HG03354 (cell line): ENCODE results near the gene FSTL5.

ENCODE experiments used
- ATAC-seq: cut with Tn5 transposase; IDR thresholded peaks from one replicate; pipeline ENCODE4 v1.9.1; 2021; ENCODE audit warnings: mild to moderate bottlenecking; ENCODE audit not compliant: unreplicated experiment, poor library complexity, severe bottlenecking

Gene FSTL5

DNA sequence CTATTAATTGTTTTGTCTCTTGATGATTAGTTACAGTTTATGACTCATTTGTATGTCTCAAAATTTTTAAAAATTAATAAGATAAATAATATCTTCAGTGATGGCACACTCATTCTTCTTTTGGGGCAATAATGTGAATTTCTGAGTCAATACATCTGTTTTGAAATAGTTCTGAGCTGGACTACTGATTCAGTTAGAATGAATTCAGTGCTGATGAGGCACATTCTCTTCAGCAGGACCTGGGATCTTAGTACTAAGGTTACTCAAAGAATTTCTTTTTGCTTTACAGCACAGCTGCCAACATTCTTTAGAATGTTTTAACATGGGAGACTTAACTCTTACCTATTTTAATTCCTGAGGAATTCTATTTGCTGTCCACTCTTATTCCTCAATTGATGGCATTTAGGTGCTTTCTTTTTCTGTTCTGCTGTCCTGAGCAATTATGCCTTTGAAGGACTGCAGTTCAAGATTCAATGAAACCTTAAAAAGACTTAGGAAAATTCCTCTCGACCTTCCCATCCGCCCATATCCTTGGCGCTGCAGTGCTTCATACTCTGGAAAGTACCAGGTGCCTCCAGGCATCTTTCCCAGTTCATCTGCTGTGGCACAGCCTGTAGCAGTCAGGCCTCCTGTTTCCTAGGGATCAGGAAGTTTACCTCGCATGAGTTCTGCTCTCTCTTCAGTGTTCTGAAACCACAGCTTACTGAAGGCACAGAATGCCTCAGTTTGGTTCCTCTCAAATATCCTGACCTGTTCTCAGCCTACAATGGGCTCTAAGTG, 213.7 kb downstream of the FSTL5 start:
- ATAC-seq: no peak

DNA sequence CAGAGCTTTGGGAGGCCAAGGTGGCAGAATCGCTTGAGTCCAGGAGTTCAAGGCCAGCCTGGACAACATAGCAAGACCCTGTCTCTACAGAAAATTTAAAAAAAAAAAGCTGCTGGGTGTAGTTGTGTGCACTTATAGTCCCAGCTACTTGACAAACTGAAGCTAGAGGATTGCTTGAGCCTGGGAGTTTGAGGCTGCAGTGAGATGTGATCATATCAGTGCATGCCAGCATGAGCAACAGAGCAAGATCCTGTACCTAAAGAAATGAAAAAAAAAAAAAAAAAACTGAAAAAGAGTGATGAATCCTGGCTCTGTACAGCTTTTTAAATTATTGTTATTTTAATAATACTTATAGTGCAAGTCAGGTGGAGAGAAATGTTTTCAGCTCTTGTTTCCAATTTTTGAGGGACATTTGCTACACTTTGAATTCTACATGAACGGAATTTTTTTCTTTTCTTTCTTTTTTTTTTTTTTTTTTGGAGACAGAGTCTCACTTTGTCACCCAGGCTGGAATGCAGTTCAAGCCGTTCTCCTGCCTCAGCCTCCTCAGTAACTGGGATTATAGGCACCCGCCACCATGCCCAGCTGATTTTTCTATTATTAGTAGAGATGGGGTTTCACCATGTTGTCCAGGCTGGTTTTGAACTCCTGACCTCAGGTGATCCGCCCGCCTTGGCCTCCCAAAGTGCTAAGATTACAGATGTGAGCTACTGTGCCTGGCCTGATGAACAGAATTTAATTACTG, 215.6 kb downstream of the FSTL5 start:
- ATAC-seq: no peak

DNA sequence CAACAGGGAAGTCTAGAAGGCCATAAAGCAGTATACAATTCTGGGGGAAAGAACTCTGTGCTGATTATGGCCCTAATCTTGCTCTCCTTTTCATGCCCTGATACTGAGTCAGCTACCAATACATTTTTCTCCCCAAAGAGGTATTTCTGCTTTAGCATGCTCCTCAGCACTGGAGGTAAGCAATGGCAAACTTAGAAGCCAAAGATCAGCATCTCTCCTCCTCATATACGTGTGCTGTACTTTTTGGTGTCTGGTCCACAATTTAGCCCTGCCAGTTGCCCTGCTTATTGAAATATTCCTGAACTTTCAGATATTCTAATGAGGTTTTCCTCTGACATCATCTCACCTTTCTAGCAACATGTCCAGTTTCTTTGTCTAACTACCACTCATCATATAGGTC, 226.2 kb downstream of the FSTL5 start:
- no peak for ATAC-seq

DNA sequence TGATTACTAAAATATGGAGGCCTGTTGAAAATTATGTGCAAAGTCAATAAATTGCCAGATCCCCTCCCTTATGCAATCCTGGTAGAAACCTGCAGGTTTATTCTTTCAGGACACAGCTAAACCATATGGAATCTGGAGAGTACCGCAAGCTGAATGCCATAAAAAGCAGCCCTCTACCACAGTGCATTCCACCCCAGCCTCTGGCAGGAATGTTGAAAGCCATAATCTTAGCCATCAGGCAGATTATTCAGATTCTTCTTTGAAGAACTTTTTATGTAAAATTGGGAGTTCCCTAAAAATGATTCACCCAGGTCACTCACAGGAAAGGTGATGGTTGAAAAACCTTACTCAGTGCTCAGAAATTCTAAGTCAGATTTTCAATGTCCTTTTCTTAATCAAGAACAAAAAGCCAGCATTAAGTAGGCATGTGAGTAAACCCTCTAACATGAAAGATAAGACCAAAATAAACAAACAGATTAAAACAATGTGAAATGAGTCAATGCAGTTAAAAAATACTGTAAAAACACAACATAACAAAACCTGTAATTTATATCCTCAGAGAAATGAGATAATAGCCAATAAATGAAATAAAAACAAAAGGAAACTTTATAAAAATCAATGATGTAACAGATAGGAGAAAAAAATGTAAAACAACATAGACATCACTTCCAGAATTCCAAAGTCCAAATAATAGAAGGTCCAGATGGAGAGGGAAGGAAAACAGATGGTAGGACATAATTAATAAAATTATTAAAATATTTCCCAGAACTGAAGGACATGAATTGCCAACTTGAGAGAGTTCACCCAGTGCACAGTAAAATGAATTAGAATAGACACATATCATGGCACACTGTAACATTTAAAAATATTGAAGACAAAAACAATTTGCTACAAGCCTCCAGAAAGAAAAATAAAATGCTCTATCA, 226.9 kb downstream of the FSTL5 start:
- ATAC-seq: no peak

DNA sequence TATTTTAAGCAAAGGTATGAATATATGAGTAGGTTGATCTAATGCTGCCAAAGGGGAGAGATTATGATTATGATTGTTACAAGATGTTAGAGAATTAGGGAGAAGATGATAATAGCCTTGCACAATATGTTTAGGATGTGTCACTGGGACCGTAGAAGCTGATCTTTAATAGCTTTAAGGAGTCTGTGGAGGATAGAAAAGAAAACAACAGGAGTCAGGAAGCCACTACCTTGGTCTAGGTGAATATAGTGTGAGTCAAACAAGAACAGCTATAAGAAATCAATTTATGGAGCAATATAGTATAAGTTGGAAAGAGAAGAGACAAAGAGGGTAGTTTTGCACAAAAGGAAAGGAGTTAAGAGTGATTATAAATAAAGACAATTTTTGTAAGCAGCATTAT, 232.7 kb downstream of the FSTL5 start:
- no peak for ATAC-seq

DNA sequence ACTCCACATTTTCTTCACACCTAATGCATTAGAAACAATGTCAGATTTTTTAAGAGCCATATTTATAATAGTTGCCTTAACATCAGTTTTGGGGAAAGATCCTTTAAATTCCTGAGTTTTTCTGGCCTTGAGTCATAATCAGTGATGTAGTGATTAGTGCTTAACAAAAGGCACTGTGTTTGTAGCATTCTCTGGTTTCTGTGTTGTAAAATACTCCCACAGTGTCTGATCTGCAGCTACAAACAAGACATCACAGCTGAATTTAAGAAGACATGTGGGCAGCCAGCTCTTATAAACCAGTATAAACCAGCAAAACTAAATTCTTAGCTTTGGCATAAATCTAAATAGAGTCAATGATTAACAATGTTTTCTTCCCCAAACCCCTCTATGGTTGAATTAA, 233.8 kb downstream of the FSTL5 start:
- ATAC-seq: no peak

DNA sequence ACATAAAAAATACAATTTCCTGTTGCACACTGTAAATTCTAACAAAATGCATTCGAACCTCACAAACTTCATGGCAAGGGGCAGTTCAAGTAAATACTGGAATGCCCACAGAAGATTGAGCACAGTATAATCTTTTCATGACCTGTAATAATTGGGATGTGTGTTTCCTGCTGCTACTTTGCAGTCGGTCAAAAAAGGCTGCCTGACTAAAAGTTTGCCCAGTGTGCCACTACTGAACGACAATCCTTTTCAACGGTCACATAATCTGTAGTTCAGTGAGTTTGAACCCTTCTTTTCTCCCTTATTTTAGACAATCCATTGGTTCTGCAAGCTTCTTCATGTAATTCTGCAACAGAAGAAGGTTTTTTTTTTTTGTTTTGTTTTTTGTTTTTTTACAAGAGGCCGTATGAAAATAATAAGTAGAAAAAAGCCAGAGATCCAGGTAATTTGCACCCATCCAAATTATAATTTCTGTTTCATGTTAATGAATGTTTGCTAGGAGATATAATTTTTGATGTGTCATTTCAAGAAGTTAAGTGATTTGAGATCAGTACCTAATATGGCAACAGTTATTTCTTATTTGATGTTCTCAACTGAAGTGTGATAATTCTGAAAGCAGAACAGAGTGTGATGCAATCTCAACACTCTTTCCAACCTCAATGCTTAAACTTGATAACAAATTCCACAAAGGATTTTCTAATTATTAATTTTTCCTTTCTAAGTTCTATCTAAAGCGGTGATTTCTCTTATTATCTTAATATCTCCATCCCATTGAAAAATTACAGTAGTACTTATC, 237.6 kb downstream of the FSTL5 start:
- no peak for ATAC-seq

DNA sequence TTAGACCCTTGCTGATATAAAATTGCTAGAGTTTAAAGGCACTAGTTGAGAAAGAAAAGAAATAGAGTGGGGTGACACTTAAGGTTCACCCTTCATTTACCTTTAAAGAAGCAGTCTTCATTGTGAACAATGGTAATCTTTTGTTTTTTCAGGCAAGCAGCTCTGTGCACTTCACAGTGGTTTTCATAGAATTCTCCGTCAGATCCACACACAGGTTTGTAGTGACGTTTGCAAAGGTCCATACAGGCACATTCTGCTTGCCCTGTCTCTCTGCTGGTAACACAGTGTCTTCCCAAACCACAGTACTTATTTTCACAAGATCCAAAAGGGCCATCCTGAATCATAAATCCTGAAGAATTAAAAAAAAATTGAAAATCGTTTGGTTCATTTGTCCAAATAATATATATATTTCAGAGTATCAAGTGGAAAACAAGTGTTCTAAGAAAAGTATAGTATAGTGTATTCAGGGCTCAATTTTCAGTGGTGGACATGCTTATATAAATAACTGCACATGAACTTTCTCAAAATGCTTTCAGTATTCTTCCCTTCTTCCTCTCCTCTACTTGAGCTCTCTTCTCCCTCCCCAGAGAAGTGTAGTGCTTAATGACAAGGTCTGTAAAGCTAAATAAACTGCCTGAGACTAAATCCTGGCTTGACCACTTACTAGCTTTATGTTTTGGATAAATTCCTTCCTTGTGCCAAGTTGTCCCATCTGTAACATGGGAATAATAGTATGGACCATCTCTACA, 243.3 kb downstream of the FSTL5 start:
- ATAC-seq: no peak

DNA sequence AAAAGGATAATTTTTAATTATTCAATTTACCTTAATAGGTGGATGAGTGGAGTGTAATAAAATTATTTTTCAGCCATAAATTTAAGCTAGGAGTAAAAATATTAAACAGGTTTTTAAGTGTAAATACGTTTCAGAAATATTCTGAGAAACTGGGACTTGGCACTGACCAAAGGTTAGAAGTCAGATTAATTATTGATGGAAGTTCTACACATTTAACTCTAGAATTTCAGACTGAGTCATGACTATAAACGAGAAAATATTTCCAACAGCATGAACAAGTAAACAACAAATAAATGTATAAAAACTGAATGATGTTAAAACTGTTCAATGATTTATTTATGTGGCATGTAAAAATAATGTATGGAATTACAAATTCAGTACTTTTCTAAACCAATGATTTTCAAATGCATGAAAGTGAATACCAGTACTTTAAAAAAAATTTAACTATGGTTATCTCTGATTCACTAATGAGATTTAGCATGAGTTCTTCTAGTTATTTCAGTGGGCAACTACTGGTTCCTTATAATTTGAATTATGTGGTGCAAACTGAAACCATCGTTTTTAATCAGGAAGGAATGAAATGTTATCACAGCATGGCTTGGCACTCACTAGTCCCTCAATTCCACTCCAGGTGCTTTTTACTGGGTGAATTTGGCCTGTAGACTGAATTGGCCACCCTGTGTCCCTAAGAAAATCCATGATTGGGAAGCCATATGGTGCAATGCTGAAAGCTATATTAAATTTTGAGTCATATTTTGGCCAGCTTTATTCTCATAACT, 244.2 kb downstream of the FSTL5 start:
- ATAC-seq: no peak

DNA sequence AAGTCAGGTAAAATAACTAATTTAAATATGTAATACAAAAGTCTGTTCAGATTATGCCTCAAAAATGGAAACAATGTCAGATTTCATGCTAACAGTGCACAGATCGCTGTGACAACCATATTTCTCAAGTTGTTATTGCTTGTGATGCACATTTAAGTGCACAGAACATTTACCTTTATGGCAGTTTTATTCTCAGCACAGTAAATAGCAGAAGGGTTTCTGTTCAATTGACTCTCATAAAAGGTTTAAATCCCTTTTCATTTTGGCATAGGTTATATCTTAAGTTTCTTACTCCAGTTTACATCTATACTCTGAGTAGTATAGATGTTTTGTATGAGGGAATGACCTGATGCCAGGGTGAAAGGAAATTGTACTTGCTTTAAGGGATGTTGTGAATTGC, 247.8 kb downstream of the FSTL5 start:
- no peak for ATAC-seq

DNA sequence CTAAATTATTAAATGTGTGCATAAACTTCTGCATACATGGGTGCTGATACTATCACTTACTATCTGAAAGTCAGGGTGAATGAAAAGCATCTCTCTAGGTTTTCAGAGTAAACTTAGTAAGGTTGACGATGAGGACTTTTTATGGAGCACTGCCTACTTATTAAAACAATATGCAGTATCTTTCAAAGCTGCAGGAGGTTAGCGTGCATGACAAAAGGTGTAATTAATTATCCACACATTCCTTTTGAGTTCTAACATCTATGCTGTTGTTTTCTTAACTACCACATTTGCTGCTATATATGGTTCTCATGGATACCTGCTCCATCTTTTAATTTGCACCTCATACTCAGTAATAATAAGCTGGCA, 256.2 kb downstream of the FSTL5 start:
- ATAC-seq: no peak

DNA sequence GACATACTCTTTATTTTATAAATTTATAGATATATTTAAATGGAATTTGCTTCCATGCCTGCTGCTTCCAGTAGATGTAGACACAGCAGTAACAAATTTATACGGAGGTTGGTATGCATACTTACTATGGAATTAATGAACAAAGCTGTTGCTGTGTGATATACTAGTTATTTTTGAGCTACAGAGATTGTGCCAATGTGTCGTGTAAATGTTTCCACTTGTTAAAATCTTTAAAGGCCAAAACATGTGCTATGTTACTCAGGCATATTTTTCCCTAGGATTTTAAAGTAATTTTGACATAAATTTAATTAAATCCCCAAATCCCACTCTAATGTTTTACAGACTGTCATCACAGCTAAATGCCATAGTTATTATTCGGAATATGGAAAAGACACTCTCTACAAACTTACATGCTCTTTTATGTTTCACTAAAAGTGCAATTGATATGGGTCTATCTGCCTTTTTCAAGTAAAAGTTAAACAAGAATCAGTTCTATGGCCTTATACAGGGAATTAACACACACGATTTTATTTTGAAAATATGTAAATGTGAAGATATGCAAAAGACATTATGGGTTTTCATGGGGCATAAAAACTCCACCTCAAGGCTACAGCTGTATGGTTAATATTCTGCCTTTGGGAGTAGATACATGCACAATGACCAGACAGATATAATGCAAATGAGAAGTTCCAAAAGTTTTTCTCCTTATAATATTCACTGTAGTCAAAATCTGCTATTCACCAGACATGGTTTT, 256.8 kb downstream of the FSTL5 start:
- no peak for ATAC-seq

DNA sequence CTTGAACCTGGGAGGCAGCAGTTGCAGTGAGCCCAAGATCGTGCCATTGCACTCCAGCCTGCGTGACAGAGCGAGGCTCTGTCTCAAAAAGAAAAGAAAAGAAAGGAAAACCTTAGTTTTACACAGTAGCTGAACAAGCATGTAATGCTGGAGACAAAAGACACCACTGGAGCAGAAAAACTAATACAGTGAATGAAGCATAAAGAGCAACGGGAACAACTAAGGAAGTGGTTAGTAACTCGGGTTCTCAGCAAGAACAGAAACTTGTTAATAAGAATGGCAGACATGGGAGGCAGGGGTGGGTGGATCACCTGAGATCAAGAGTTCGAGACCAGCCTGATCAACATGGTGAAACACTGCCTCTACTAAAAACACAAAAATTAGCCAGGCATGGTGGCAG, 263.7 kb downstream of the FSTL5 start:
- no peak for ATAC-seq

DNA sequence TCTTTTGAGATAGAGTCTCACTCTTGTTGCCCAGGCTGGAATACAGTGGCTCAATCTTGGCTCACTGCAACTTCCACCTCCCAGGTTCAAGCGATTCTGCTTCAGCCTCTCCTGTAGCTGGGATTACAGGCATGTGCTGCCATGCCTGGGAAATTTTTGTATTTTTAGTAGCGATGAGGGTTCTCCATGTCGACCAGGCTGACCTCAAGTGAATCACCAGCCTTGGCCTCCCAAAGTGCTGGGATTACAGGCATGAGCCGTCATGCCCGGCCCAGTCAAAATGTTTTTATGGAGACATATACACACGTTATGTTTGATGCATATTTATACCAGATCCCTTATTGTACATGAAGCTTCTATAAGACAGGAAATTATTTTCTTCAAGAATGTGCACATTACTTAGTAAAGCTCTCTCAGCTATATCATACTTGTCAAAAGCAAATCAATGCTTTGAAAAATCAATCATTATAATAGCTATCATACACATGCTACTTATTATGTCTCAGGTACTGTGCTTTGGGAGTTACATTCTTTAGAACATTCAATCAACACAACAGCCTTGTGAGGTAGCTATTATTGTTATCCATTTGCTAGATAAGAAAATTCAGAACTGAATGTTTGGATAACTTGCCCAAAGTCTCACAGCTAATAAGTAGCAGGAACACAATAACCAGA, 269.2 kb downstream of the FSTL5 start:
- ATAC-seq: no peak

DNA sequence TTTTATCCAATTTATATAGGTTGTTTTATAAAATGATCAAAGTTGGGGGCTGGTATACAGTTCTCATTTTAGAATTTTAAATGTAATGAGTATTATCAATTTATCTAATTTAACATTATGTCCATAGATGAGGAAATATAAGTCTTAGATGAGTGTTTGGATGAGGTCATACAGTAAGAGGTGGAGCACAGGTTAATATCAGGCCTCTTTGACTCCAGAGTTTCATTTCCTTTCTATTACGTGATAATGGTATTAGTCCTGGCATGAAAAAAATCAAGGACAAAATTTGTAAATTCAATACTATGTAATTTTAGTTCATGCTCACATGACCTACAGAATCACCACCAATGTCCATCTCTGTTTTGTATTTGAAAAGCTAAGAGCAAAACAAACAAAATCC, 269.8 kb downstream of the FSTL5 start:
- ATAC-seq: no peak

DNA sequence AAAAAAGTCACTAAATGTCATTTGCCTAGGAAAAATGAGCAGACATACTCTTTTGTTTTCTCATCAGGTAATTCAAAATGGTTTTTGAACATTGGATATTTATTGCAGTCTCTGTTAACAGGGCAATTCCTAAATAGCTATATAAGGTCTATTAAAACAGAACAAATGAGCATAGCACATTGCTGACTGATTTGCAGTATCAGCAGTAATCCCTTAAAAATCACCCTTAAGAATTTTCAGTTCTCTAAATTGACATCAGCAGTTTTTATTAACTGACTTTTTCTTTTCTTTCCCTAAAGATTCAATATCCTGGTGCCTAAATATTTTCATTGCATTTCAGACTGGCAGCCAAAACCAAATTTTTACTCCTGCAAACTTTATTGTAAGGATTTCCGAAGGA, 270.2 kb downstream of the FSTL5 start:
- no peak for ATAC-seq

DNA sequence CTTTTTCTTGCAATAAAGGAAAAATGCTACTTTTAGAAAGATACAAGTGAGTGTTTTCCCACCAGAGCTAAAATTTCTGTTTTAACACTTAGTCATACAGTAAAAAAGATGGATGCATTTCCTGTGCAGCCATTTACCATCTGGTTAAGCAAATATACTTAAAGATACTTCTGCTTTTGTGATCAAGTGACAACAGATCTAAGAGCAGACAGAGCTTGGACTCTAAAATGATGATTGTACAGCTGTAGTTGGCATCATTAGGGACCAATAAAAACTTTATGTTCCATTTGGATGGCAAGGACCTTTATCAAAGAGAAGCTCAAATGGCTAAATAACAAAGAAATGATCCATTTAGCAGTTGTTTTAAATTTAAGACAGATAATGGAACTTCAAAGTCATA, 270.8 kb downstream of the FSTL5 start:
- ATAC-seq: no peak
